Measurements from ENCODE around the gene NUDT12.

NUDT12 gene

GRCh38 chr5:103514371-103514770 lies 48.2 kb downstream of the NUDT12 start:
- Histone ChIP-seq H3K4me1 (ENCODE audit: control insufficient read depth in 1 of 2, insufficient read depth in 1 of 2, low read depth in 1 of 2, low read length in 1 of 2) (no peaks in the 10 kb centered on the region), H3K36me3 (no peaks in the 10 kb centered on the region), H3K9me3 (no peaks in the 10 kb centered on the region), H3K4me3 (ENCODE audit: low read depth in 1 of 2, low read length in 1 of 2) (no peak overlapping the region), H3K27ac (no peak overlapping the region), H3K27me3 (no peaks in the 10 kb centered on the region)
- TF ChIP-seq CTCF (IDR thresholded peaks at IDR 0.05), result no peak

- TF ChIP-seq CTCF (IDR thresholded peaks at IDR 0.05), result no peak
- Histone ChIP-seq H3K4me3 (ENCODE audit: low read depth in 1 of 2, low read length in 1 of 2) (no peak overlapping the region), H3K9me3 (no peaks in the 10 kb centered on the region), H3K27me3 (no peaks in the 10 kb centered on the region), H3K36me3 (no peaks in the 10 kb centered on the region), H3K4me1 (ENCODE audit: control insufficient read depth in 1 of 2, insufficient read depth in 1 of 2, low read depth in 1 of 2, low read length in 1 of 2) (no peaks in the 10 kb centered on the region), H3K27ac (no peak overlapping the region)
Observed at GRCh38 chr5:103513701-103514100, 48.9 kb downstream of the NUDT12 start.

GRCh38 chr5:103512500-103512899 lies 50.1 kb downstream of the NUDT12 start:
- no peak for TF ChIP-seq CTCF (IDR thresholded peaks at IDR 0.05)
- no peaks in the 10 kb centered on the region for H3K27me3 ChIP-seq
- H3K4me1 ChIP-seq (ENCODE audit: control insufficient read depth in 1 of 2, insufficient read depth in 1 of 2, low read depth in 1 of 2, low read length in 1 of 2), result no peaks in the 10 kb centered on the region
- no peak overlapping the region for H3K27ac ChIP-seq
- no peaks in the 10 kb centered on the region for H3K36me3 ChIP-seq
- H3K9me3 ChIP-seq, result no peaks in the 10 kb centered on the region
- no peak overlapping the region for H3K4me3 ChIP-seq (ENCODE audit: low read depth in 1 of 2, low read length in 1 of 2)

GRCh38 chr5:103511554-103511885 lies 51.1 kb downstream of the NUDT12 start:
- no peak for TF ChIP-seq CTCF (IDR thresholded peaks at IDR 0.05)

GRCh38 chr5:103510851-103511553 lies 51.6 kb downstream of the NUDT12 start:
- Histone ChIP-seq H3K4me1 (ENCODE audit: control insufficient read depth in 1 of 2, insufficient read depth in 1 of 2, low read depth in 1 of 2, low read length in 1 of 2) (no peaks in the 10 kb centered on the region), H3K36me3 (no peaks in the 10 kb centered on the region), H3K4me3 (ENCODE audit: low read depth in 1 of 2, low read length in 1 of 2) (no peak overlapping the region), H3K27me3 (no peaks in the 10 kb centered on the region), H3K27ac (no peak overlapping the region), H3K9me3 (no peaks in the 10 kb centered on the region)
- no peak for TF ChIP-seq CTCF (IDR thresholded peaks at IDR 0.05)

More at GRCh38 chr5:103511554-103511885, 51.1 kb downstream of the NUDT12 start:
- Histone ChIP-seq H3K36me3 (no peaks in the 10 kb centered on the region), H3K9me3 (no peaks in the 10 kb centered on the region), H3K27ac (no peak overlapping the region), H3K4me3 (ENCODE audit: low read depth in 1 of 2, low read length in 1 of 2) (no peak overlapping the region), H3K4me1 (ENCODE audit: control insufficient read depth in 1 of 2, insufficient read depth in 1 of 2, low read depth in 1 of 2, low read length in 1 of 2) (no peaks in the 10 kb centered on the region), H3K27me3 (no peaks in the 10 kb centered on the region)
